HepG2 (cell line): ENCODE data around the gene NECAB2. TPM values are rescaled to one million over a fixed set of nuclear protein-coding genes. Genes with fewer than 3 reads are reported as not detected.
A peak's percentile ranks its signal among the peaks of the same experiment; 100 is the strongest.

ENCODE experiments used
- BRD4 ChIP-seq: sonication (generic); formaldehyde crosslinking; IDR thresholded peaks from 2 replicates; pipeline ENCODE4 v1.4.0; 2020; ENCODE audit warnings: missing genetic modification reagents
- GPN1 ChIP-seq: sonication (generic); formaldehyde crosslinking; IDR thresholded peaks from 2 replicates; pipeline ENCODE4 v1.5.1; 2020; ENCODE audit warnings: missing genetic modification reagents, borderline replicate concordance
- KDM1A ChIP-seq: IDR thresholded peaks from 2 replicates; pipeline ENCODE4 v1.6.1; 2016; ENCODE audit warnings: missing compliant biosample characterization
- KMT2A ChIP-seq: sonication (generic); formaldehyde crosslinking; IDR thresholded peaks from 2 replicates; pipeline ENCODE4 v1.4.0; 2020; ENCODE audit warnings: missing genetic modification reagents
- NR1H2 ChIP-seq: sonication (generic); formaldehyde crosslinking; IDR thresholded peaks from 2 replicates; pipeline ENCODE4 v1.8.1; 2022; ENCODE audit warnings: low read depth, missing genetic modification reagents, borderline replicate concordance
- RBM39 ChIP-seq: fragments of 200-400 bp; formaldehyde crosslinking; IDR thresholded peaks from one replicate; pipeline ENCODE4 v1.6.1; 2018; ENCODE audit warnings: antibody characterized with exemption, mild to moderate bottlenecking, low read depth, low read length; ENCODE audit not compliant: poor library complexity, severe bottlenecking
- SRY ChIP-seq: sonication (generic); formaldehyde crosslinking; IDR thresholded peaks from 2 replicates; pipeline ENCODE4 v1.8.0; 2022; ENCODE audit warnings: mild to moderate bottlenecking, missing genetic modification reagents
- THYN1 ChIP-seq: sonication (generic); formaldehyde crosslinking; IDR thresholded peaks from 2 replicates; pipeline ENCODE4 v1.8.1; 2023; ENCODE audit warnings: low read depth, mild to moderate bottlenecking, moderate library complexity, missing genetic modification reagents, borderline replicate concordance
- ZC3H4 ChIP-seq: sonication (generic); formaldehyde crosslinking; IDR thresholded peaks from 2 replicates; pipeline ENCODE4 v1.4.0; 2020; ENCODE audit warnings: missing genetic modification reagents, borderline replicate concordance
- ZMYM3 ChIP-seq: sonication (generic); formaldehyde crosslinking; IDR thresholded peaks from 2 replicates; pipeline ENCODE4 v1.5.1; 2020; ENCODE audit warnings: mild to moderate bottlenecking, missing genetic modification reagents
- ZNF264 ChIP-seq: sonication (generic); formaldehyde crosslinking; IDR thresholded peaks from 2 replicates; pipeline ENCODE4 v1.4.0; 2020; ENCODE audit warnings: missing genetic modification reagents
- ZNF501 ChIP-seq: sonication (generic); formaldehyde crosslinking; IDR thresholded peaks from 2 replicates; pipeline ENCODE4 v1.5.1; 2020; ENCODE audit warnings: mild to moderate bottlenecking, moderate library complexity, missing genetic modification reagents
- ZNF672 ChIP-seq: sonication (generic); formaldehyde crosslinking; IDR thresholded peaks from 2 replicates; pipeline ENCODE4 v1.8.1; 2022; ENCODE audit warnings: missing genetic modification reagents
- polyA plus RNA-seq, 8 experiments: library from polyadenylated mRNA; depleted of rRNA in 3 of 8; stranded (reverse) in 7 of 8; unstranded in 1 of 8; fragments of >200 nt; fragmentation: Illumina TruSeq in 4 of 8; extraction: Trizol in 4 of 8; gene quantifications; 2 replicates each; pipeline versions ENCODE4 v1.2.1 to v1.2.3, GENCODE V29; 2011 to 2016; ENCODE audit warnings: low read depth in 4 of 8, missing spikeins in 1 of 8, mixed read lengths in 1 of 8; ENCODE audit not compliant: insufficient read depth in 1 of 8
- total RNA-seq, 5 experiments: library from RNA; depleted of rRNA; stranded (reverse); fragments of >200 nt; fragmentation: Illumina TruSeq; extraction: Trizol; gene quantifications; 2 replicates each; pipeline ENCODE4 v1.2.3, GENCODE V29; 2016; ENCODE audit warnings: low read depth in 1 of 5
- TF ChIP-seq, protein P1 (sequence below): IDR thresholded peaks from 2 replicates; pipeline ENCODE4 v1.6.1; 2018; ENCODE audit warnings: missing genetic modification reagents
- TF ChIP-seq, protein P2 (sequence below): sonication (generic); formaldehyde crosslinking; IDR thresholded peaks from 2 replicates; pipeline ENCODE4 v1.4.0; 2020; ENCODE audit warnings: missing genetic modification reagents, borderline replicate concordance
- TF ChIP-seq, protein P3 (sequence below): sonication (generic); formaldehyde crosslinking; IDR thresholded peaks from 2 replicates; pipeline ENCODE4 v1.4.0; 2020; ENCODE audit warnings: missing genetic modification reagents, borderline replicate concordance
- TF ChIP-seq, protein P4 (sequence below): IDR thresholded peaks from 2 replicates; pipeline ENCODE4 v1.6.1; 2016; ENCODE audit warnings: missing compliant biosample characterization, missing genetic modification reagents, borderline replicate concordance
- TF ChIP-seq, protein P5 (sequence below): IDR thresholded peaks from 2 replicates; pipeline ENCODE4 v1.6.1; 2016
- TF ChIP-seq, protein P6 (sequence below): sonication (generic); formaldehyde crosslinking; IDR thresholded peaks from 2 replicates; pipeline ENCODE4 v1.5.0; 2020; ENCODE audit warnings: missing genetic modification reagents

Gene NECAB2
- total and polyA plus RNA-seq, 2 of the 13 experiments (the other 11 are each of a cell fraction or from before 2014, with no cell fraction given) = 0.21 to 0.49 TPM

DNA sequence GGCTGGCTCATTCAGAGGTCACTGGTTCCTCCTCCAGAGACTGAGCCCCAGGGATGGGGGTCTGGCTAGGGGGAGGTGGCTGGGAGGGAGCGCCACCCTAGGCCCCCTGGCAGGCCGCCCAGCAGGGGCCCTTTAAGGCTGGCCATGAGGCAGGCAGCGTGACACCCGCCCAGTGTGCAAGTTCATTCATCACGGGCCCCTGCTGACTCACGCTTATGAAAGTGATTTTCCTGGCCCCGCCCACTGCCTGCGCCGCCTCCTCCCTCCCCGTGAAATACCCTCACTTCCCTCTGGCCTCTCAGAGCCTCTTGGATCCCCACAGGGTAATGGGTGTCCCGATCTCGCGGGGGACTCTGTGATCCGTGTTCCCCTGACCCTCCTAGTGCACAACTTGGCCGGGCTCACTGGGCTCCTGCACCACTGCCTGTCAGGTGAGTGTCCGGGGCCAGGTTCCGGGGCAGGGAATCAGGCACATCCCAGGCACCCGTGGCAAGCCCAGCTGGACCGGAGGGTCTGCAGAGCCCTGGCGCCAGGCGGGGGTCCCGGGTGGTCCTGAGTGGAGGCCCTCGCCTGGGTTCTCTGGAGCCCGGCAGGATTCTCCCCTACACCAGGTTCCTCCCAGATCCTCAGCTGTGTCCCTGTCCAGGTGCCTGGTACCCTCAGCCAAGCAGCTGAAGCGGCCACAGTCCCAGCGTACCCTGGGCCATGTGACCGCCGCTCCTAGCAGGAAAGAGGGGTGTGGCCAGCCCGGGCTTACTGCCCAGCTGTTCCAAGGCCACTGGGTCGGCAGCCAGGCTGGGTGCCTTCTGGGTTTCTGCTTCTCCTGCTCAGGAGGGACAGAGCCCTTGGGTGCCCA is 14.9 kb upstream of the NECAB2 start, which contains the start of gene OSGIN1 (continued):
- TF ChIP-seq, protein P1, sequence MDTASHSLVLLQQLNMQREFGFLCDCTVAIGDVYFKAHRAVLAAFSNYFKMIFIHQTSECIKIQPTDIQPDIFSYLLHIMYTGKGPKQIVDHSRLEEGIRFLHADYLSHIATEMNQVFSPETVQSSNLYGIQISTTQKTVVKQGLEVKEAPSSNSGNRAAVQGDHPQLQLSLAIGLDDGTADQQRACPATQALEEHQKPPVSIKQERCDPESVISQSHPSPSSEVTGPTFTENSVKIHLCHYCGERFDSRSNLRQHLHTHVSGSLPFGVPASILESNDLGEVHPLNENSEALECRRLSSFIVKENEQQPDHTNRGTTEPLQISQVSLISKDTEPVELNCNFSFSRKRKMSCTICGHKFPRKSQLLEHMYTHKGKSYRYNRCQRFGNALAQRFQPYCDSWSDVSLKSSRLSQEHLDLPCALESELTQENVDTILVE (CRISPR knock-in tag) = no peak; the same call in 1 of the 2 replicates
- 0 out of 2 replicates have a peak, but pooled peaks have one; percentile 32 for TF ChIP-seq THYN1
- peak; percentile 93 for TF ChIP-seq ZNF501 (CRISPR knock-in tag)
- TF ChIP-seq, protein P2, sequence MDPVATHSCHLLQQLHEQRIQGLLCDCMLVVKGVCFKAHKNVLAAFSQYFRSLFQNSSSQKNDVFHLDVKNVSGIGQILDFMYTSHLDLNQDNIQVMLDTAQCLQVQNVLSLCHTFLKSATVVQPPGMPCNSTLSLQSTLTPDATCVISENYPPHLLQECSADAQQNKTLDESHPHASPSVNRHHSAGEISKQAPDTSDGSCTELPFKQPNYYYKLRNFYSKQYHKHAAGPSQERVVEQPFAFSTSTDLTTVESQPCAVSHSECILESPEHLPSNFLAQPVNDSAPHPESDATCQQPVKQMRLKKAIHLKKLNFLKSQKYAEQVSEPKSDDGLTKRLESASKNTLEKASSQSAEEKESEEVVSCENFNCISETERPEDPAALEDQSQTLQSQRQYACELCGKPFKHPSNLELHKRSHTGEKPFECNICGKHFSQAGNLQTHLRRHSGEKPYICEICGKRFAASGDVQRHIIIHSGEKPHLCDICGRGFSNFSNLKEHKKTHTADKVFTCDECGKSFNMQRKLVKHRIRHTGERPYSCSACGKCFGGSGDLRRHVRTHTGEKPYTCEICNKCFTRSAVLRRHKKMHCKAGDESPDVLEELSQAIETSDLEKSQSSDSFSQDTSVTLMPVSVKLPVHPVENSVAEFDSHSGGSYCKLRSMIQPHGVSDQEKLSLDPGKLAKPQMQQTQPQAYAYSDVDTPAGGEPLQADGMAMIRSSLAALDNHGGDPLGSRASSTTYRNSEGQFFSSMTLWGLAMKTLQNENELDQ (CRISPR knock-in tag) = no peak
- TF ChIP-seq, protein P3, sequence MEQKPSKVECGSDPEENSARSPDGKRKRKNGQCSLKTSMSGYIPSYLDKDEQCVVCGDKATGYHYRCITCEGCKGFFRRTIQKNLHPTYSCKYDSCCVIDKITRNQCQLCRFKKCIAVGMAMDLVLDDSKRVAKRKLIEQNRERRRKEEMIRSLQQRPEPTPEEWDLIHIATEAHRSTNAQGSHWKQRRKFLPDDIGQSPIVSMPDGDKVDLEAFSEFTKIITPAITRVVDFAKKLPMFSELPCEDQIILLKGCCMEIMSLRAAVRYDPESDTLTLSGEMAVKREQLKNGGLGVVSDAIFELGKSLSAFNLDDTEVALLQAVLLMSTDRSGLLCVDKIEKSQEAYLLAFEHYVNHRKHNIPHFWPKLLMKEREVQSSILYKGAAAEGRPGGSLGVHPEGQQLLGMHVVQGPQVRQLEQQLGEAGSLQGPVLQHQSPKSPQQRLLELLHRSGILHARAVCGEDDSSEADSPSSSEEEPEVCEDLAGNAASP (CRISPR knock-in tag) = no peak; the same call in 1 of the 2 replicates
- TF ChIP-seq, protein P4, sequence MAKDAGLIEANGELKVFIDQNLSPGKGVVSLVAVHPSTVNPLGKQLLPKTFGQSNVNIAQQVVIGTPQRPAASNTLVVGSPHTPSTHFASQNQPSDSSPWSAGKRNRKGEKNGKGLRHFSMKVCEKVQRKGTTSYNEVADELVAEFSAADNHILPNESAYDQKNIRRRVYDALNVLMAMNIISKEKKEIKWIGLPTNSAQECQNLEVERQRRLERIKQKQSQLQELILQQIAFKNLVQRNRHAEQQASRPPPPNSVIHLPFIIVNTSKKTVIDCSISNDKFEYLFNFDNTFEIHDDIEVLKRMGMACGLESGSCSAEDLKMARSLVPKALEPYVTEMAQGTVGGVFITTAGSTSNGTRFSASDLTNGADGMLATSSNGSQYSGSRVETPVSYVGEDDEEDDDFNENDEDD (CRISPR knock-in tag) = peak; percentile 44; the same call in 1 of the 2 replicates
- TF ChIP-seq NR1H2 (CRISPR knock-in tag) = no peak
- TF ChIP-seq, protein P5, sequence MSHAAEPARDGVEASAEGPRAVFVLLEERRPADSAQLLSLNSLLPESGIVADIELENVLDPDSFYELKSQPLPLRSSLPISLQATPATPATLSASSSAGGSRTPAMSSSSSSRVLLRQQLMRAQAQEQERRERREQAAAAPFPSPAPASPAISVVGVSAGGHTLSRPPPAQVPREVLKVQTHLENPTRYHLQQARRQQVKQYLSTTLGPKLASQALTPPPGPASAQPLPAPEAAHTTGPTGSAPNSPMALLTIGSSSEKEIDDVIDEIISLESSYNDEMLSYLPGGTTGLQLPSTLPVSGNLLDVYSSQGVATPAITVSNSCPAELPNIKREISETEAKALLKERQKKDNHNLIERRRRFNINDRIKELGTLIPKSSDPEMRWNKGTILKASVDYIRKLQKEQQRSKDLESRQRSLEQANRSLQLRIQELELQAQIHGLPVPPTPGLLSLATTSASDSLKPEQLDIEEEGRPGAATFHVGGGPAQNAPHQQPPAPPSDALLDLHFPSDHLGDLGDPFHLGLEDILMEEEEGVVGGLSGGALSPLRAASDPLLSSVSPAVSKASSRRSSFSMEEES = peak; percentile 85
- no peak for TF ChIP-seq KMT2A (CRISPR knock-in tag)
- TF ChIP-seq ZC3H4 = peak; percentile 92; the same call in 1 of the 2 replicates
- TF ChIP-seq, protein P6, sequence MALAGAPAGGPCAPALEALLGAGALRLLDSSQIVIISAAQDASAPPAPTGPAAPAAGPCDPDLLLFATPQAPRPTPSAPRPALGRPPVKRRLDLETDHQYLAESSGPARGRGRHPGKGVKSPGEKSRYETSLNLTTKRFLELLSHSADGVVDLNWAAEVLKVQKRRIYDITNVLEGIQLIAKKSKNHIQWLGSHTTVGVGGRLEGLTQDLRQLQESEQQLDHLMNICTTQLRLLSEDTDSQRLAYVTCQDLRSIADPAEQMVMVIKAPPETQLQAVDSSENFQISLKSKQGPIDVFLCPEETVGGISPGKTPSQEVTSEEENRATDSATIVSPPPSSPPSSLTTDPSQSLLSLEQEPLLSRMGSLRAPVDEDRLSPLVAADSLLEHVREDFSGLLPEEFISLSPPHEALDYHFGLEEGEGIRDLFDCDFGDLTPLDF (CRISPR knock-in tag) = peak; percentile 50; the same call in 1 of the 2 replicates
- TF ChIP-seq ZMYM3 (CRISPR knock-in tag) = peak; percentile 72
- no peak for TF ChIP-seq ZNF672
- TF ChIP-seq ZNF264 (CRISPR knock-in tag) = peak; percentile 83
- peak; percentile 80; the same call in 1 of the 2 replicates for TF ChIP-seq SRY (CRISPR knock-in tag)
- TF ChIP-seq RBM39 = peak; percentile 67
- TF ChIP-seq BRD4 = no peak
- TF ChIP-seq GPN1 (CRISPR knock-in tag) = no peak
- no peak for TF ChIP-seq KDM1A
